ENCODE results near the gene PRKRIP1.

DNA sequence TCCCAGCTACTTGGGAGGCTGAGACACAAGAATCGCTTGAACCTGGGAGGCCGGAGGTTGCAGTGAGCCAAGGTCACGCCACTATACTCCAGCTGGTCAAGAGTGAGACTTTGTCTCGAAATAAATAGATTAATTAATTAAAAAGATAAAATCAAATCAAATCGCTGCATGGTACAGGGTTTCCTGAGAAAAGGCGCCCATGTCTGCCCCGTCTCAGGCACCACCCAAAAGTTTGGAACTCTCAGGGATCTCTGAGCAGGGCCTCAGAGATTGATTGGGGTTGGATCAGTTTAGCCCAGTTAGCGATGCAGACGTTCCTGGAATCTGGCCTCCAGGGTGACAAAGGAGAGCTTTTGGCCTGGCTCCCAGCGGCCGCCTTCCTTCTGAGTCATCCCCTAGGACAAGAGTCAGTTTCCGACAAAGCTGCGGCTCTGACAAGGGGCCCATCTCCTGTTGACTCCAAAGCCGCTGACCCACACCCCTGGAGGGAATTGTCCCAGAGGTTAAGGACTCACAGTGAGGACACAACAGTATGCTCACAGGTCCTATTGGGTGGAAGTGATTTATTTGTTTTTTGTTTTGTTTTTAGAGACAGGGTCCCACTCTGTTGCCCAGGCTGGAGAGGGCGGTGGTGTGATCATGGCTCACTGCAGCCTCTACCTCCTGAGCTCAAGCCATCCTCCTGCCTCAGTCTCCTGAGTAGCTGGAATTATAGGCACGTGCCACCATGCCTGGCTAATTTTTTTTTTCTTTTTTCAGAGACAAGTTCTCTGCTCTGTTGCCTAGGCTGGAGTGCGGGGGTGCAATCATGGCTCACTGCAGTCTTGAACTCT, 44.0 kb downstream of the PRKRIP1 start:
- TF ChIP-seq, protein P1, sequence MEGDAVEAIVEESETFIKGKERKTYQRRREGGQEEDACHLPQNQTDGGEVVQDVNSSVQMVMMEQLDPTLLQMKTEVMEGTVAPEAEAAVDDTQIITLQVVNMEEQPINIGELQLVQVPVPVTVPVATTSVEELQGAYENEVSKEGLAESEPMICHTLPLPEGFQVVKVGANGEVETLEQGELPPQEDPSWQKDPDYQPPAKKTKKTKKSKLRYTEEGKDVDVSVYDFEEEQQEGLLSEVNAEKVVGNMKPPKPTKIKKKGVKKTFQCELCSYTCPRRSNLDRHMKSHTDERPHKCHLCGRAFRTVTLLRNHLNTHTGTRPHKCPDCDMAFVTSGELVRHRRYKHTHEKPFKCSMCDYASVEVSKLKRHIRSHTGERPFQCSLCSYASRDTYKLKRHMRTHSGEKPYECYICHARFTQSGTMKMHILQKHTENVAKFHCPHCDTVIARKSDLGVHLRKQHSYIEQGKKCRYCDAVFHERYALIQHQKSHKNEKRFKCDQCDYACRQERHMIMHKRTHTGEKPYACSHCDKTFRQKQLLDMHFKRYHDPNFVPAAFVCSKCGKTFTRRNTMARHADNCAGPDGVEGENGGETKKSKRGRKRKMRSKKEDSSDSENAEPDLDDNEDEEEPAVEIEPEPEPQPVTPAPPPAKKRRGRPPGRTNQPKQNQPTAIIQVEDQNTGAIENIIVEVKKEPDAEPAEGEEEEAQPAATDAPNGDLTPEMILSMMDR (conservative IDR thresholded peaks at IDR 0.05 in 1 of 2, IDR thresholded peaks at IDR 0.05 in 1 of 2; ENCODE audit: low read depth in 1 of 2, low read length in 2 of 2) = no peak
- TF ChIP-seq EZH2 (IDR thresholded peaks at IDR 0.05; ENCODE audit: low read length, missing control alignments) = no peak
